NT2/D1 (cell line): ENCODE data around the gene PHOSPHO1.

ENCODE experiments used
- SUZ12 ChIP-seq: IDR thresholded peaks from 2 replicates; pipeline ENCODE4 v1.6.1; 2011; ENCODE audit not compliant: insufficient read length, insufficient read depth; ENCODE audit errors: extremely low read depth
- YY1 ChIP-seq: IDR thresholded peaks from 2 replicates; pipeline ENCODE4 v1.6.1; 2011; ENCODE audit not compliant: insufficient read length, insufficient read depth

GRCh38 chr17:49191917-49192741, 38.5 kb downstream of the PHOSPHO1 start:
- no peak for TF ChIP-seq YY1
- no peak for TF ChIP-seq SUZ12
